SU-DHL-6 (cell line): Measurements from ENCODE around the gene ZNF775.

Experiments used
- H2AFZ ChIP-seq: fragments of 200-600 bp; sonication (generic); 2 replicates; pipeline ENCODE4 v1.6.1; 2014; ENCODE audit warnings: low read depth, mild to moderate bottlenecking, moderate library complexity, mixed read lengths, antibody characterized with exemption, low read length; ENCODE audit not compliant: severe bottlenecking
- H3F3A ChIP-seq: fragments of 200-600 bp; shearing (Covaris generic); 2 replicates; pipeline ENCODE4 v1.6.0; 2016; ENCODE audit warnings: antibody characterized with exemption, mild to moderate bottlenecking; ENCODE audit not compliant: insufficient read depth
- H3K27ac ChIP-seq: fragments of 200-600 bp; sonication (generic); 2 replicates; pipeline ENCODE4 v1.5.1; 2016; ENCODE audit warnings: low read depth, mild to moderate bottlenecking, low read length, moderate library complexity, mixed read lengths
- H3K27me3 ChIP-seq: fragments of 200-600 bp; sonication (generic), shearing (Covaris generic); 2 replicates; pipeline ENCODE4 v1.6.0; 2014; ENCODE audit warnings: mild to moderate bottlenecking, low read length
- H3K36me3 ChIP-seq: fragments of 200-600 bp; sonication (generic); 2 replicates; pipeline ENCODE4 v1.6.1; 2014; ENCODE audit warnings: mild to moderate bottlenecking, low read length, mixed read lengths
- H3K4me2 ChIP-seq: fragments of 300-600, 200-600 bp; shearing (Covaris generic), sonication (generic); 2 replicates; pipeline ENCODE4 v1.6.0; 2014; ENCODE audit warnings: low read length, low read depth, mild to moderate bottlenecking; ENCODE audit not compliant: poor library complexity, severe bottlenecking
- H3K4me3 ChIP-seq: fragments of 200-600 bp; sonication (generic); 2 replicates; pipeline ENCODE4 v1.5.1; 2014; ENCODE audit warnings: antibody characterized with exemption, low read length, mild to moderate bottlenecking, mixed read lengths; ENCODE audit not compliant: insufficient read depth, poor library complexity, severe bottlenecking
- H3K79me2 ChIP-seq: fragments of 200-600 bp; sonication (generic); 2 replicates; pipeline ENCODE4 v1.6.1; 2014; ENCODE audit warnings: mild to moderate bottlenecking, low read length, moderate library complexity; ENCODE audit not compliant: insufficient read depth
- H3K9ac ChIP-seq: fragments of 200-600 bp; sonication (generic); 2 replicates; pipeline ENCODE4 v1.7.0; 2014; ENCODE audit warnings: mild to moderate bottlenecking, low read length
- H3K9me2 ChIP-seq: fragments of 200-600 bp; sonication (generic); replicated peaks from 2 replicates; pipeline ENCODE4 v1.6.1; 2014; ENCODE audit warnings: low read length; ENCODE audit not compliant: insufficient read depth
- H3K9me3 ChIP-seq: fragments of 200-600 bp; sonication (generic); 2 replicates; pipeline ENCODE4 v1.6.1; 2014; ENCODE audit warnings: low read length, mixed read lengths; ENCODE audit not compliant: insufficient read depth
- H4K20me1 ChIP-seq: fragments of 200-600 bp; sonication (generic); 2 replicates; pipeline ENCODE4 v1.6.1; 2014; ENCODE audit warnings: low read depth, mild to moderate bottlenecking, antibody characterized with exemption, low read length, moderate library complexity, mixed read lengths
- CTCF ChIP-seq: fragments of 200-600 bp; sonication (generic); IDR thresholded peaks from one replicate; pipeline ENCODE4 v1.5.1; 2017; ENCODE audit warnings: antibody characterized with exemption, mild to moderate bottlenecking, low read length, moderate library complexity; ENCODE audit not compliant: insufficient read depth, poor library complexity, severe bottlenecking
- EZH2phosphoT487 ChIP-seq: fragments of 200-600 bp; sonication (generic), shearing (Covaris generic); conservative IDR thresholded peaks from 2 replicates; pipeline ENCODE4 v1.6.1; 2018; ENCODE audit warnings: mild to moderate bottlenecking, antibody characterized with exemption, low read length, moderate library complexity, mixed read lengths

The ZNF775 gene

DNA sequence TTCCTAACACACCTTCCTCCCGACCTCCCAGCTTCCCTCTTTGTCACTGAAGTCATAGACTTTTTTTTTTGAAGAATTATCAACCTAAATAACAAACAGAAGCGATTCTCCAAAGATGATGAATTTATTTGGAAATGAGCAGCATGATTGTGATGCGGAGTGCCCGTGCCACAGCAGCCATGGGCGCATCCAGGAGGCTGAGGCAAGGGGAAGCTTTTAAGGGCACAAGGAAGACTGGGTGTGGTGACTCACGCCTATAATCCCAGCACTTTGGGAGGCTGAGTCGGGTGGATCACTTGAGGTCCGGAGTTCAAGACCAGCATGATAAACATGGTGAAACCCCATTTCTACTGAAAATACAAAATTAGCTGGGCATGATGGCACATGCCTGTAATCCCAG lies 55.1 kb downstream of the ZNF775 start:
- H3F3A ChIP-seq = peaks cover 6% of the 10 kb centered on the region; the same call in 1 of the 2 replicates
- H3K27ac ChIP-seq = no peak overlapping the region
- no peaks in the 10 kb centered on the region for H3K36me3 ChIP-seq
- H3K27me3 ChIP-seq = no peaks in the 10 kb centered on the region
- no peak for TF ChIP-seq CTCF
- no peak for TF ChIP-seq EZH2phosphoT487
- no peak overlapping the region for H3K9ac ChIP-seq
- H3K9me2 ChIP-seq = no peaks in the 10 kb centered on the region
- H4K20me1 ChIP-seq = 0 out of 2 replicates have a peak, but pooled peaks cover 3% of the 10 kb centered on the region
- no peaks in the 10 kb centered on the region for H3K79me2 ChIP-seq
- no peak overlapping the region for H3K4me3 ChIP-seq
- H3K4me2 ChIP-seq = no peak overlapping the region
- H2AFZ ChIP-seq = no peak overlapping the region
- H3K9me3 ChIP-seq = no peaks in the 10 kb centered on the region

- no peak overlapping the region for H3K9ac ChIP-seq
- H2AFZ ChIP-seq = no peak overlapping the region
- no peak overlapping the region for H3K4me3 ChIP-seq
- H4K20me1 ChIP-seq = 0 out of 2 replicates have a peak, but pooled peaks cover 3% of the 10 kb centered on the region
- no peak for TF ChIP-seq CTCF
- no peak for TF ChIP-seq EZH2phosphoT487
- no peaks in the 10 kb centered on the region for H3K9me3 ChIP-seq
- H3F3A ChIP-seq = peaks cover 6% of the 10 kb centered on the region; the same call in 1 of the 2 replicates
- no peaks in the 10 kb centered on the region for H3K79me2 ChIP-seq
- no peaks in the 10 kb centered on the region for H3K36me3 ChIP-seq
- H3K27ac ChIP-seq = no peak overlapping the region
- H3K27me3 ChIP-seq = no peaks in the 10 kb centered on the region
- H3K9me2 ChIP-seq = no peaks in the 10 kb centered on the region
- peak overlapping the region; percentile 28 for H3K4me2 ChIP-seq
Observed at GRCh38 chr7:150435047-150435389, 55.9 kb downstream of the ZNF775 start.

- H3K79me2 ChIP-seq = no peaks in the 10 kb centered on the region
- H3K9me3 ChIP-seq = no peaks in the 10 kb centered on the region
- no peak for TF ChIP-seq CTCF
- no peak for TF ChIP-seq EZH2phosphoT487
- no peak overlapping the region for H3K9ac ChIP-seq
- no peaks in the 10 kb centered on the region for H3K9me2 ChIP-seq
- H4K20me1 ChIP-seq = 0 out of 2 replicates have a peak, but pooled peaks cover 3% of the 10 kb centered on the region
- H3K27ac ChIP-seq = peak overlapping the region; percentile 18; the same call in 1 of the 2 replicates
- no peak overlapping the region for H3K4me3 ChIP-seq
- no peaks in the 10 kb centered on the region for H3K36me3 ChIP-seq
- peak overlapping the region; percentile 28 for H3K4me2 ChIP-seq
- H2AFZ ChIP-seq = no peak overlapping the region
- no peaks in the 10 kb centered on the region for H3K27me3 ChIP-seq
- H3F3A ChIP-seq = peaks cover 6% of the 10 kb centered on the region; the same call in 1 of the 2 replicates
Observed at GRCh38 chr7:150435390-150436073, 56.4 kb downstream of the ZNF775 start.
